ENCODE results near the gene NFIX. TPM values are rescaled to one million over a fixed set of nuclear protein-coding genes. Genes with fewer than 3 reads are reported as not detected.

The NFIX gene
- total and polyA plus RNA-seq, 2 donors (not counting 3 experiments of a cell fraction or from before 2014, with no cell fraction given), result 9.8 to 37.7 TPM

- CTCF ChIA-PET, result interaction anchor here (1.0 to 7.2 kb wide), 6 partner anchors 12 to 106 kb away, joined by 3 to 76 read pairs (median 14); no protein-coding TSS in a partner anchor
- BruUV-seq (replicated peaks), result no TSS peak
Measured at GRCh38 chr19:13083008-13083404, 87.7 kb downstream of the NFIX start.

More at GRCh38 chr19:13083008-13083404, 87.7 kb downstream of the NFIX start:
- POLR2A ChIA-PET, result no interaction called here
- Histone ChIP-seq H3K4me1 (ENCODE audit: control insufficient read depth, extremely low read depth, insufficient read depth, low read length) (peaks cover 4% of the 10 kb centered on the region), H3K27me3 (ENCODE audit: control insufficient read depth in 2 of 2, insufficient read depth in 2 of 2, low read length in 2 of 2) (no peaks in the 10 kb centered on the region), H3K79me2 (ENCODE audit: control insufficient read depth, insufficient read depth, low read length) (no peaks in the 10 kb centered on the region), H4K20me1 (replicated peaks; ENCODE audit: control insufficient read depth, extremely low read depth, insufficient read depth, low read length) (no peaks in the 10 kb centered on the region), H2AFZ (ENCODE audit: low read depth, low read length) (no peak overlapping the region), H3K36me3 (ENCODE audit: control insufficient read depth in 2 of 2, extremely low read depth in 1 of 2, insufficient read depth in 2 of 2, low read length in 2 of 2) (peaks cover 0 to 2% of the 10 kb centered on the region in 2 experiments), H3K4me2 (ENCODE audit: insufficient read depth, low read length) (no peak overlapping the region), H3K9ac (replicated peaks; ENCODE audit: extremely low read depth, insufficient read depth, low read length) (no peak overlapping the region), H3K9me3 (replicated peaks; ENCODE audit: control insufficient read depth, insufficient read depth, low read length) (no peaks in the 10 kb centered on the region), H3K9me1 (replicated peaks; ENCODE audit: control insufficient read depth, extremely low read depth, insufficient read depth, low read length) (no peaks in the 10 kb centered on the region), H3K4me3 (replicated peaks in 1 of 3; ENCODE audit: insufficient read depth in 1 of 3, low read depth in 1 of 3, low read length in 3 of 3) (no peak overlapping the region), H3K27ac (ENCODE audit: insufficient read depth, low read depth, low read length) (no peak overlapping the region)
- no peak for DNase-seq (ENCODE audit: low read depth, low spot score)
- TF ChIP-seq JUN (IDR thresholded peaks at IDR 0.05; ENCODE audit: borderline replicate concordance, insufficient read depth, insufficient read length, low read depth) (no peak), POLR2A (IDR thresholded peaks at IDR 0.05; ENCODE audit: low read depth, low read length) (no peak), MYC (IDR thresholded peaks at IDR 0.05; ENCODE audit: low read depth, low read length) (no peak), EZH2 (IDR thresholded peaks at IDR 0.05; ENCODE audit: borderline replicate concordance, low read depth, low read length, severe bottlenecking) (no peak), GATA2 (IDR thresholded peaks at IDR 0.05; ENCODE audit: insufficient read depth, insufficient read length, low read depth, low read length) (no peak), FOS (IDR thresholded peaks at IDR 0.05; ENCODE audit: borderline replicate concordance, insufficient read depth, low read length) (no peak), MAX (IDR thresholded peaks at IDR 0.05; ENCODE audit: insufficient read depth, insufficient read length) (no peak), POLR2AphosphoS5 (IDR thresholded peaks at IDR 0.05; ENCODE audit: insufficient read depth, low read depth, low read length) (no peak)
- TF ChIP-seq, protein P1, sequence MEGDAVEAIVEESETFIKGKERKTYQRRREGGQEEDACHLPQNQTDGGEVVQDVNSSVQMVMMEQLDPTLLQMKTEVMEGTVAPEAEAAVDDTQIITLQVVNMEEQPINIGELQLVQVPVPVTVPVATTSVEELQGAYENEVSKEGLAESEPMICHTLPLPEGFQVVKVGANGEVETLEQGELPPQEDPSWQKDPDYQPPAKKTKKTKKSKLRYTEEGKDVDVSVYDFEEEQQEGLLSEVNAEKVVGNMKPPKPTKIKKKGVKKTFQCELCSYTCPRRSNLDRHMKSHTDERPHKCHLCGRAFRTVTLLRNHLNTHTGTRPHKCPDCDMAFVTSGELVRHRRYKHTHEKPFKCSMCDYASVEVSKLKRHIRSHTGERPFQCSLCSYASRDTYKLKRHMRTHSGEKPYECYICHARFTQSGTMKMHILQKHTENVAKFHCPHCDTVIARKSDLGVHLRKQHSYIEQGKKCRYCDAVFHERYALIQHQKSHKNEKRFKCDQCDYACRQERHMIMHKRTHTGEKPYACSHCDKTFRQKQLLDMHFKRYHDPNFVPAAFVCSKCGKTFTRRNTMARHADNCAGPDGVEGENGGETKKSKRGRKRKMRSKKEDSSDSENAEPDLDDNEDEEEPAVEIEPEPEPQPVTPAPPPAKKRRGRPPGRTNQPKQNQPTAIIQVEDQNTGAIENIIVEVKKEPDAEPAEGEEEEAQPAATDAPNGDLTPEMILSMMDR (IDR thresholded peaks at IDR 0.05; ENCODE audit: extremely low read depth in 1 of 2, insufficient read depth in 1 of 2, low read depth in 1 of 2, low read length in 2 of 2), result no peak
- dilution Hi-C loops (cut with MboI; ENCODE audit: extremely low pct_ligation_motif_present, low sequenced_read_pairs) (no loop called here), intact Hi-C loops (cut with micrococcal nuclease) (no loop called here)
- FAIRE-seq, result no peak

All from endothelial cell of umbilical vein (primary cell).